GM12875 (cell line): Measurements from ENCODE around the gene EZH1.

Source experiments
- H3K4me3 ChIP-seq: one replicate; pipeline ENCODE4 v1.5.1; 2011; ENCODE audit warnings: low read depth, low read length, control low read depth
- CTCF ChIP-seq: IDR thresholded peaks from 2 replicates; pipeline ENCODE4 v1.5.1; 2011; ENCODE audit warnings: low read depth, mild to moderate bottlenecking, control low read depth, inconsistent platforms, low read length, moderate library complexity, borderline replicate concordance; ENCODE audit not compliant: insufficient read depth

EZH1 gene

GRCh38 chr17:42685831-42686230, 59.0 kb downstream of the EZH1 start:
- no peak for TF ChIP-seq CTCF
- H3K4me3 ChIP-seq, result no peak overlapping the region

GRCh38 chr17:42684929-42685556, 59.8 kb downstream of the EZH1 start:
- H3K4me3 ChIP-seq, result no peak overlapping the region
- TF ChIP-seq CTCF, result no peak

- TF ChIP-seq CTCF, result no peak
- H3K4me3 ChIP-seq, result peak overlapping the region; percentile 69
Measured at GRCh38 chr17:42683407-42684034, 61.3 kb downstream of the EZH1 start.

- TF ChIP-seq CTCF, result no peak
- peak overlapping the region; percentile 69 for H3K4me3 ChIP-seq
Measured at GRCh38 chr17:42682722-42683403, 62.0 kb downstream of the EZH1 start.

GRCh38 chr17:42681976-42682721, 62.7 kb downstream of the EZH1 start, which contains the start of gene CNTNAP1:
CNTNAP1 (plus strand) TSS chr17:42682531; CDS start chr17:42682830, 299 bp downstream.
- TF ChIP-seq CTCF, result no peak
- peak within 1 kb of the TSS; percentile 69 for H3K4me3 ChIP-seq

GRCh38 chr17:42680331-42680808, 64.5 kb downstream of the EZH1 start:
- peak overlapping the region; percentile 69 for H3K4me3 ChIP-seq
- no peak for TF ChIP-seq CTCF
